Natural killer cell (primary cell): ENCODE measurements around the gene WWC1. TPM values are rescaled to one million over a fixed set of nuclear protein-coding genes. Genes with fewer than 3 reads are reported as not detected.
A peak's percentile ranks its signal among the peaks of the same experiment; 100 is the strongest.

Source experiments
- ATAC-seq, 3 donors: fragments of 150-1000 bp in 2 of 3; fragments of 200-7000 bp in 1 of 3; cut with Tn5 transposase; 1 replicate in 1 of 3; 2 replicates in 2 of 3; pipeline ENCODE4 v1.10.0; 2021; ENCODE audit warnings: mild to moderate bottlenecking in 2 of 3, moderate library complexity in 2 of 3
- DNase-seq, 2 donors: peaks; one replicate each; pipeline versions ENCODE4 v3.0.0 to v3.0.0-alpha.2; 2013 to 2021; ENCODE audit warnings: mixed read lengths in 1 of 2
- H3K27ac ChIP-seq: one replicate; pipeline ENCODE4 v1.5.1; 2013; ENCODE audit warnings: mild to moderate bottlenecking, low read length
- H3K27me3 ChIP-seq: one replicate; pipeline ENCODE4 v1.6.1; 2013; ENCODE audit warnings: low read length; ENCODE audit not compliant: control insufficient read depth, insufficient read depth
- H3K36me3 ChIP-seq: one replicate; pipeline ENCODE4 v1.6.1; 2013; ENCODE audit warnings: low read length; ENCODE audit not compliant: control insufficient read depth, insufficient read depth
- H3K4me1 ChIP-seq: one replicate; pipeline ENCODE4 v1.6.1; 2013; ENCODE audit warnings: low read length; ENCODE audit not compliant: control insufficient read depth, insufficient read depth
- H3K4me3 ChIP-seq: one replicate; pipeline ENCODE4 v1.5.1; 2013; ENCODE audit warnings: low read length
- H3K9me3 ChIP-seq: one replicate; pipeline ENCODE4 v1.6.1; 2013; ENCODE audit warnings: low read length; ENCODE audit not compliant: control insufficient read depth, insufficient read depth
- H3K27ac Mint-ChIP-seq, 2 donors: one replicate each; pipeline ENCODE4 v1.8.0; 2022; ENCODE audit warnings: mild to moderate bottlenecking in 2 of 2, mixed read lengths in 2 of 2, moderate library complexity in 1 of 2
- H3K27me3 Mint-ChIP-seq, 2 donors: one replicate each; pipeline ENCODE4 v1.8.0; 2022; ENCODE audit warnings: low read depth in 2 of 2, mixed read lengths in 2 of 2
- H3K36me3 Mint-ChIP-seq: one replicate; pipeline ENCODE4 v1.8.0; 2022; ENCODE audit warnings: mixed read lengths
- H3K4me1 Mint-ChIP-seq, 2 donors: one replicate each; pipeline ENCODE4 v1.8.0; 2022; ENCODE audit warnings: mixed read lengths in 2 of 2
- H3K4me3 Mint-ChIP-seq: one replicate; pipeline ENCODE4 v1.8.0; 2022; ENCODE audit warnings: mild to moderate bottlenecking, moderate library complexity, mixed read lengths
- H3K9me3 Mint-ChIP-seq, 2 donors: one replicate each; pipeline ENCODE4 v1.8.0; 2022; ENCODE audit warnings: mixed read lengths in 2 of 2
- WGBS: methylation state at CpG from one replicate; pipeline ENCODE4 v1.1.7; 2013; ENCODE audit warnings: missing lambda C conversion rate; ENCODE audit not compliant: insufficient coverage; 5-methylcytosine and 5-hydroxymethylcytosine counted together
- intact Hi-C: fragments of 100-400 bp; cut with micrococcal nuclease; formaldehyde crosslinking; loops from one replicate; pipeline ENCODE4 v1.14.2; 2022
- total RNA-seq, 4 donors: library from RNA; stranded (reverse); fragments of 120-200 nt in 1 of 4; gene quantifications; one replicate each; pipeline versions ENCODE4 v1.2.3 to v1.2.4, GENCODE V29; 2013 to 2022
- TF ChIP-seq, protein P1 (sequence below): fragments of 200-600 bp; IDR thresholded peaks from one replicate; pipeline ENCODE4 v1.8.0; 2022; ENCODE audit warnings: antibody characterized with exemption

Gene WWC1
- total RNA-seq, 3 donors from 2014 or later (not counting 1 experiment from before 2014, with no cell fraction given) = 0.42 to 0.66 (median 0.53) TPM

- Mint-ChIP-seq H3K27me3 (peaks cover 18 to 25% of the 10 kb centered on the region in 2 donors), H3K9me3 (no peaks in the 10 kb centered on the region), H3K36me3 (no peaks in the 10 kb centered on the region), H3K27ac (peak overlapping the region in 1 of 2 donors; percentile 6), H3K4me3 (no peak overlapping the region), H3K4me1 (peaks cover 0 to 21% of the 10 kb centered on the region in 2 donors)
- intact Hi-C loops = no loop called here
- 67% methylated on average over 2 of the region's 3 CpGs for WGBS
- ATAC-seq (no peak), DNase-seq (no peak)
- H3K9me3 ChIP-seq = no peaks in the 10 kb centered on the region
- H3K27ac ChIP-seq = no peak overlapping the region
- TF ChIP-seq, protein P1, sequence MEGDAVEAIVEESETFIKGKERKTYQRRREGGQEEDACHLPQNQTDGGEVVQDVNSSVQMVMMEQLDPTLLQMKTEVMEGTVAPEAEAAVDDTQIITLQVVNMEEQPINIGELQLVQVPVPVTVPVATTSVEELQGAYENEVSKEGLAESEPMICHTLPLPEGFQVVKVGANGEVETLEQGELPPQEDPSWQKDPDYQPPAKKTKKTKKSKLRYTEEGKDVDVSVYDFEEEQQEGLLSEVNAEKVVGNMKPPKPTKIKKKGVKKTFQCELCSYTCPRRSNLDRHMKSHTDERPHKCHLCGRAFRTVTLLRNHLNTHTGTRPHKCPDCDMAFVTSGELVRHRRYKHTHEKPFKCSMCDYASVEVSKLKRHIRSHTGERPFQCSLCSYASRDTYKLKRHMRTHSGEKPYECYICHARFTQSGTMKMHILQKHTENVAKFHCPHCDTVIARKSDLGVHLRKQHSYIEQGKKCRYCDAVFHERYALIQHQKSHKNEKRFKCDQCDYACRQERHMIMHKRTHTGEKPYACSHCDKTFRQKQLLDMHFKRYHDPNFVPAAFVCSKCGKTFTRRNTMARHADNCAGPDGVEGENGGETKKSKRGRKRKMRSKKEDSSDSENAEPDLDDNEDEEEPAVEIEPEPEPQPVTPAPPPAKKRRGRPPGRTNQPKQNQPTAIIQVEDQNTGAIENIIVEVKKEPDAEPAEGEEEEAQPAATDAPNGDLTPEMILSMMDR = no peak
- H3K4me3 ChIP-seq = no peak overlapping the region
- no peaks in the 10 kb centered on the region for H3K36me3 ChIP-seq
- H3K4me1 ChIP-seq = peaks cover 7% of the 10 kb centered on the region
- H3K27me3 ChIP-seq = no peaks in the 10 kb centered on the region
Observed at GRCh38 chr5:168273056-168273980, 18.1 kb upstream of the WWC1 start.

DNA sequence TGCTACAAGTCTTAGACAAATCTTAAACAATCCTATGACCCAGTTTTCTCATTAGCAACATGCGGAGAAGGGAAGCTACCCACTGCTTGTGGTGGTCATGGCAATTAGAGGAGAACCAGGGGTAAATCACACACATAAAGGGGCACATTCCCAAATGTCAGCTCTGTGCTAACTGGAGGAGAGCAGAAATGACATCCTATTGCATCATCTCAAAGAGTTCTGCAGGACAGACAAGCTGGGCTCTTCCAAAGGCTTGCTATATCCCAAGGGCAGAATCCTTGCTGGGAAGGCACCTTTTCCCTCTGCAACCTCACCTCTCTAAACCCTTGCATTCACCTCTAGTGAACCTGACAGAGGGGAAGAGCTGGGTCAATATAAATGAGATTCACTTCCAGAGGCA, 17.0 kb upstream of the WWC1 start:
- WGBS = 86% methylated on average over 1 of the region's 1 CpG
- no peaks in the 10 kb centered on the region for H3K36me3 ChIP-seq
- no peaks in the 10 kb centered on the region for H3K27me3 ChIP-seq
- TF ChIP-seq, protein P1 = no peak
- peaks cover 2% of the 10 kb centered on the region for H3K4me1 ChIP-seq
- Mint-ChIP-seq H3K9me3 (no peaks in the 10 kb centered on the region), H3K36me3 (no peaks in the 10 kb centered on the region), H3K27ac (no peak overlapping the region), H3K27me3 (peaks cover 18 to 24% of the 10 kb centered on the region in 2 donors), H3K4me3 (no peak overlapping the region), H3K4me1 (peaks cover 0 to 10% of the 10 kb centered on the region in 2 donors)
- ATAC-seq (no peak), DNase-seq (no peak)
- intact Hi-C loops = no loop called here
- H3K27ac ChIP-seq = no peak overlapping the region
- H3K4me3 ChIP-seq = no peak overlapping the region
- H3K9me3 ChIP-seq = no peaks in the 10 kb centered on the region

DNA sequence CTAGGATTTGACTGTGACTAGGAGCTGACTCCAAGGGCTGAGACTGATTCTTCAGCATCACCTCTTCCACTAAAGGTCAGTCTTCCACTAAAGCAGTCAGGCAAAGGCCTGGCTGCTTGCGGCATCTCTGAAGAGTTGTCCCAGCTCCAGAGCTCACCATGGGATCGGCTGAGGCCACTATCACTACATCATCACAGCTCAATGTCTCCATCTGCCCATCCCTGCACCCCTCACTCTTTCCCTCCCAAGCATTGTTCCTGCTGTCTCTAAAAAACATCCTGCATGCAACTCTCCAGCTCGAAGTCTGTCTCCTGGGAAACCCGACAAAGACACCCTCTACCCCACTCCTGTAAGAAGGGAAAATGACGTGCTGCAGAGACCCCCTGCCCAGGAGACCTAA, 15.5 kb upstream of the WWC1 start:
- H3K4me1 ChIP-seq = no peaks in the 10 kb centered on the region
- ATAC-seq (no peak), DNase-seq (no peak)
- no peaks in the 10 kb centered on the region for H3K36me3 ChIP-seq
- WGBS = 80% methylated on average over 4 of the region's 5 CpGs
- no peak overlapping the region for H3K27ac ChIP-seq
- Mint-ChIP-seq H3K36me3 (no peaks in the 10 kb centered on the region), H3K4me1 (peaks cover 0 to 5% of the 10 kb centered on the region in 2 donors), H3K4me3 (no peak overlapping the region), H3K27ac (no peak overlapping the region), H3K27me3 (peaks cover 18 to 24% of the 10 kb centered on the region in 2 donors), H3K9me3 (no peaks in the 10 kb centered on the region)
- no peaks in the 10 kb centered on the region for H3K27me3 ChIP-seq
- no peaks in the 10 kb centered on the region for H3K9me3 ChIP-seq
- TF ChIP-seq, protein P1 = no peak
- intact Hi-C loops = no loop called here
- no peak overlapping the region for H3K4me3 ChIP-seq
